NOMO-1 (cell line): ENCODE measurements around the gene SEZ6L.

Experiments
- DNase-seq, 2 experiments: peaks; one replicate each; lab custom pipeline; 2025; ENCODE audit not compliant: unreplicated experiment in 2 of 2; lab: John Stamatoyannopoulos, UW

Gene SEZ6L

GRCh38 chr22:26330971-26331625 lies 161.8 kb downstream of the SEZ6L start:
- peak; percentile 6 to 33 for DNase-seq

GRCh38 chr22:26333088-26333800 lies 164.0 kb downstream of the SEZ6L start:
- DNase-seq, result no peak

- DNase-seq, result no peak
These were observed 165.0 kb downstream of the SEZ6L start for GRCh38 chr22:26334232-26334631.

- no peak for DNase-seq
These were observed 167.5 kb downstream of the SEZ6L start for GRCh38 chr22:26336773-26337172.

- no peak for DNase-seq
These were observed 170.5 kb downstream of the SEZ6L start for GRCh38 chr22:26339755-26340154.

- no peak for DNase-seq
These were observed 173.6 kb downstream of the SEZ6L start for GRCh38 chr22:26342745-26343410.

GRCh38 chr22:26345496-26345895 lies 176.2 kb downstream of the SEZ6L start:
- no peak for DNase-seq

GRCh38 chr22:26348810-26349526 lies 179.7 kb downstream of the SEZ6L start:
- DNase-seq, result no peak

- DNase-seq, result no peak
These were observed 185.4 kb downstream of the SEZ6L start for GRCh38 chr22:26354707-26355106.

- DNase-seq, result no peak
These were observed 188.0 kb downstream of the SEZ6L start for GRCh38 chr22:26357281-26357680.

- no peak for DNase-seq
These were observed 188.6 kb downstream of the SEZ6L start for GRCh38 chr22:26357813-26358212.

- no peak for DNase-seq
These were observed 189.9 kb downstream of the SEZ6L start for GRCh38 chr22:26359156-26359555.

- peak in 1 of 2 experiments; percentile 54 for DNase-seq
These were observed 191.1 kb downstream of the SEZ6L start for GRCh38 chr22:26360169-26360885.

GRCh38 chr22:26362471-26362870 lies 193.2 kb downstream of the SEZ6L start:
- DNase-seq, result no peak

GRCh38 chr22:26364066-26365015 lies 195.1 kb downstream of the SEZ6L start:
- peak; percentile 44 to 76 for DNase-seq

- DNase-seq, result peak; percentile 35 to 57
These were observed 198.4 kb downstream of the SEZ6L start for GRCh38 chr22:26367402-26368245.

GRCh38 chr22:26372890-26373289 lies 203.6 kb downstream of the SEZ6L start:
- DNase-seq, result no peak

GRCh38 chr22:26374391-26375026 lies 205.2 kb downstream of the SEZ6L start:
- DNase-seq, result no peak
